Stimulated activated CD4-positive, alpha-beta T cell treated with anti-CD3 and anti-CD28 coated beads, Interleukin-1b, Interleukin-23, amount 100 ng/mL, for 4 hours (primary cell): ENCODE data around the gene ZNF433.
"Not testable (repeated sequence)": the region's sequence is repeated elsewhere in the genome, so short reads cannot be mapped to it uniquely, and the experiment has no call there.

Experiments used
- DNase-seq, 2 donors: peaks; one replicate each; pipeline ENCODE4 v3.0.0-alpha.2; 2020; ENCODE audit warnings: low read depth in 2 of 2

The ZNF433 gene

DNA sequence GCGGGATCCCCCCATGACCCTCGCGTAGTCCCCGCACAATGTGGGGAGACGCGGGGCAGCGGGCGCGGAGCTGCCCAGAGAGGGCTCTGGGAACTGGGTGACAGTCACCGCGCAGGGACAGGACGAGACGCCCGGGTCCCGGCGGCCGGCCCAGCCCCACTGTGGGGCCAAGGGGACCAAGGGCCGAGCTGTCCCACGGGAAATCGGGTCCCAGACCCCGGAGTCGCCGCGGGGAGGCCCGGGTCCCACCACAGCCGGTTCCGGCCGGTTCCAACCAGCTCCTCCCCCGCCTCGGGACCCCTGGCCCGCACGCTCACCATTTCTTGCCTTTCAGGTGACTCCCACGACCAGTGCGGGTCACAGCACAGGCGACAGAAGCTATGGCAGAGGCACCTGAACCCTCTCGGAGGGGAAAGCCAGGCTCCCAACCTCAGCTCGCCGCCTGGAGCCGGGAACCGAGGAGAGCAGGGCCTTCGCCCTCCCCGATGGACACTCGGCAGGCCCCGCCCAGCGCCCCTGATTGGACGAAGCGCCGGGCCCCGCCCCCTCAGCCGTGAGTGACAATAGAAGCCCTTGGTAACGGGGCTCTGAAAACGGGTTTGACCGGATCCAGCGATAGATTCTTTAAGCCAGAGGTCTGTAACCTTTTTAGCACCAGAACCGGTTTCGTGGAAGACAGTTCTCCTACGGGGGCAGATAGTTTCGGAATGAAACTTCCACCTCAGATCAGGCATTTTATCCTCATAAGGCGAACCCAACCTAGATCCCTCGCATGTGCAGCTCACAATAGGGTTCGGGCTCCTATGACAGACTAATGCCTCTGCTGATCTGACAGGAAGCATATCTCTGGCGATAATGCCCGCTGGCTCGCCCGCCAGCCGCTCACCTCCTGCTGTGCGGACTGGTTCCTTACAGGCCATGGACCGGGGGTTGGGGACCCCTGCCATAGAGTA lies at the start of gene ZNF433:
TSS of gene ZNF433 (minus strand) at position 460 of the 953 bp plus-strand sequence. CDS start at position 320, 140 bp downstream.
- peak in 1 of 2 donors; percentile 77 for DNase-seq

GRCh38 chr19:12083336-12083735 lies 47.9 kb upstream of the ZNF433 start:
- not testable (repeated sequence) for DNase-seq

DNA sequence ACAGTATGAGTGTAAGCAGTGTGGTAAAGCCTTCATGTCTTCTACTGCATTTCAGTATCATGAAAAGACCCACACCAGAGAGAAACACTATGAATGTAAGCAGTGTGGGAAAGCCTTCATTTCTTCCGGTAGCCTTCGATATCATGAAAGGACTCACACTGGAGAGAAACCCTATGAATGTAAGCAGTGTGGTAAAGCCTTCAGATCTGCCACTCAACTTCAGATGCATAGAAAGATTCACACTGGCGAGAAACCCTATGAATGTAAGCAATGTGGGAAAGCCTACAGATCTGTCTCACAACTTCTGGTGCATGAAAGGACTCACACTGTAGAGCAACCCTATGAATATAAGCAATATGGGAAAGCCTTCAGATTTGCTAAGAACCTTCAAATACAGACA lies 41.9 kb upstream of the ZNF433 start:
- DNase-seq: no peak

DNA sequence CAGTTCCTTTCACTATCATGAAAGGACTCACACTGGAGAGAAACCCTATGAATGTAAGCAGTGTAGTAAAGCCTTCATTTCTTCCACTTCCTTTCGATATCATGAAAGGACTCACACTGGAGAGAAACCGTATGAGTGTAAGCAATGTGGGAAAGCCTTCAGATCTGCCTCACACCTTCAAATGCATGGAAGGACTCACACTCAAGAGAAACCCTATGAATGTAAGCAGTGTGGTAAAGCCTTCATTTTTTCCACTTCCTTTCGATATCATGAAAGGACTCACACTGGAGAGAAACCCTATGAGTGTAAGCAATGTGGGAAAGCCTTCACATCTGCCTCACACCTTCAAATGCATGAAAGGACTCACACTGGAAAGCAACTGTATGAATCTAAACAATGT lies 40.9 kb upstream of the ZNF433 start:
- DNase-seq: not testable (repeated sequence)

DNA sequence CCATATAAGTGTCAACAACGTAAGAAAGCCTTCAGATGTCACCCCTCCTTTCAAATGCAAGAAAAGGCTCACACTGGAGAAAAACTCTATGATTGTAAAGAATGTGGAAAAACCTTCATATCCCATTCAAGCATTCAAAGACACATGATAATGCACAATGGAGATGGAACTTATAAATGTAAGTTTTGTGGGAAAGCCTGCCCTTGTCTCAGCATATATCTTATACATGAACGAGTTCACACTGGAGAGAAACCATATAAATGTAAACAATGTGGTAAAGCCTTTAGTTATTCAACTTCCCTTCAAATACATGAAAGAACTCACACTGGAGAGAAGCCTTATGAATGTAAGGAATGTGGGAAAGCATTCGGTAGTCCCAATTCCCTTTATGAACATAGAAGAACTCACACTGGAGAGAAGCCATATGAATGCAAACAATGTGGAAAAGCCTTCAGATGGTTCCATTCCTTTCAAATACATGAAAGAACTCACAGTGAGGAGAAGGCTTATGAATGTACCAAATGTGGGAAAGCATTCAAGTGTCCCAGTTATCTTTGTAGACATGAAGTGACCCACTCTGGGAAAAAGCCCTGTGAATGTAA lies 40.2 kb upstream of the ZNF433 start:
- no peak for DNase-seq

DNA sequence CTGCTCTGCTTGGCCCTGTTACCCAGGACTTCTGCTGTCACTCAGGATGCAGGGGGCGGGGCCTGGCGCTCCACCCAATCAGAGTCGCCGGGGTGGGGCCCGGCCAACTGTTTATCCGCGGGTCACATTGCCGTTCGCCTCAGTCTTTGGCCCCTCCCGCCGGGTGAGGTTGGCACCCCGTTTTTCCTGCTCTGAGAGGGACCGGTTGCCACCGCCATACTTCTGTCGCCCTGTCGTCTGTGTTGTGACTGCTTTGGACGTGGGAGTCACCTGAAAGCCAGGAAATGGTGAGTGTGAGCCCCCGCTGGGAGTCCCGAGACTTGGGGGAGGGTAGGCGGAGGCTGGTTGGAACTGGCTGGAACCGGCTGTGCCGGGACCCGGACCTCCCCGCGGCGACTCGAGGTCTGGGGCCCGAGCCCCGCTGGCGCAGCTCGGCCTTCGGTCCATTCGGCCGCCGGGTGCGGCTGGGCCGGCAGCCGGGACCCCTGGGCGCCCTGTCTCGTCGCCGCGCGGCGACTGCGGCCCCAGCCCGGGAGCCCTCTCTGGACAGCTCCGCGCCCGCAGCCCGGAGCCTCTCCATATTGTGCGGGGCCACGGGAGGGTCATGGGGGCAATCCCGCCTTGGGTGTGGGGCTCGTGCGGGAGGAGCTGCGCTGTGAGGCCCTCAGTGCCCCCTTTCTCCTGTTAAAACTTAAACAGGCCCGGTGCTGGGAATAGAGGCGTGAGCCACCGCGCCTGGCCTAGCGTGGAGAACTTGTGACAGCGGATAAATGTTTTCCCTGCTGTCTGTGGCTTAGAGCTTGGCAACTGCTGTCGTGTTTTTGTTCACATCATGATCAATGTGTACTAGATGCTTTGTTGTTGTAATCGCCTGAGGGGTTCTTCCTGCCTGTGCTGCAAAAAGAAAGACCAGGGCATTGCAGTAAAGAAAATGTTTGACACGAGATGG lies 29.4 kb upstream of the ZNF433 start, which contains the start of gene ZNF844:
TSS of gene ZNF844 (plus strand) at position 142 of the 949 bp plus-strand sequence. CDS start at position 285, 143 bp downstream.
- DNase-seq: peak; percentile 42 to 69

DNA sequence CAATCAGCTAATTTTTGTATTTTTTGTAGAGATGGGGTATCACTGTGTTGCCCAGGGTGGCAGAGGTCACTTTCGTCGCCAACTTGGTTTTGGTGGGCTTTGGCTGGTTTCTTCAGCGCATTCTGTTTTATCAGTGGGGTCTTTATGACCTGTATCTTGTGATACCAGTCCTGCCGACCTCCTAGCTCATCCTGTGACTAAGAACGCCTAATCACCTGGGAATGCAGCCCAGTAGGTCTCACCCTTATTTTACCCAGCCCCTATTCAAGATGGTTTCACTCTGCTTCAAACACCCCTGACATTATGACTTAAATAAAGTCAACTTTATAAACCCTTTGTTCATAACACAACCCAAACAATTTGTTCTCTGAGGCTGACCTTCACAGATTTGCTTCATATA lies 20.3 kb upstream of the ZNF433 start:
- no peak for DNase-seq

- DNase-seq: peak in 1 of 2 donors; percentile 34
Observed at GRCh38 chr19:12052497-12053169, 17.2 kb upstream of the ZNF433 start, which contains the start of gene ZNF878. Gene ZNF878, minus strand, starts transcription at chr19:12052961. Its CDS starts 160 bp downstream, at chr19:12052801.

- no peak for DNase-seq
Observed at GRCh38 chr19:12052091-12052496, 16.6 kb upstream of the ZNF433 start.

DNA sequence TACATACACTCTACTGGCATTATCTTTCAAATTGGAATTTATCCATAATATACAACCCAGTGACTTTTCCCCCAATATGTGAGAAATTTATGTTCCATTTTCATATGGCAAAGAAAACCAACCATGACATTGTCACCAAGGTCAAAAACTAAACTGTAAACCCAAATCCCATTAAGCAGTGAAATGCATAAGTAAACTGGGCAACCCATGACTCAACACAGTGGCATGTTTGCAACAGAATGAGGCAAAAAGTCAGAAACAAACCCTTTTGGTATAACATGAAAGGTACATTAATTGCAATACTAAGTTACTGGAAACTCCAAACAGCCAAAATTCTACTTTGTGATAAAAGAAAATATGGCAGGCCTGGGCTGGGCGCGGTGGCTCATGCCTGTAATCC lies 12.4 kb upstream of the ZNF433 start:
- no peak for DNase-seq

DNA sequence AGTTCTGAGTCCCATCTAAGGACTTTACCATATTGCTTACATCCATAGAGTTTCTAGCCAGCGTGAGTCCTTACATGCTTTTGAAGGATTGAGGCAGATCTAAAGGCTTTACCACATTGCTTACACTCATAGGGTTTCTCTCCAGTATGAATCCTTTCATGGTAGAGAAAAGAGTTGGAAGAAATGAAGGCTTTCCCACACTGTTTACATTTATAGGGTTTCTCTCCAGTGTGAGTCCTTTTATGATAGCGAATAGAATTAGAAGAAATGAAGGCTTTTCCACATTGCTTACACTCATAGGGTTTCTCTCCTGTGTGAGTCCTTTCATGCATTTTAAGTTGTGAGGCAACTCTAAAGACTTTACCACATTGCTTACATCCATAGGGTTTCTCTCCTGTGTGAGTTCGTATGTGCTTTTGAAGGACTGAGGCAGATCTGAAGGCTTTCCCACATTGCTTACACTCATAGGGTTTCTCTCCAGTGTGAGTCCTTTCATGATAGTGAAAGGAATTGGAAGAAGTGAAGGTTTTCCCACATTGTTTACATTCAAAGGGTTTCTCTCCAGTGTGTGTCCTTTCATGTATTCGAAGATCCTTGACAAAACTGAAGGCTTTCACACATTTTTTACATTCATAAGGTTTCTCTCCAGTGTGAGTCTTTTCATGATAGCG lies 8.4 kb upstream of the ZNF433 start:
- DNase-seq: no peak

GRCh38 chr19:12042893-12043292 lies 7.4 kb upstream of the ZNF433 start:
- no peak for DNase-seq

- DNase-seq: no peak
Observed at GRCh38 chr19:12034620-12035019, 859 bp downstream of the ZNF433 start.

DNA sequence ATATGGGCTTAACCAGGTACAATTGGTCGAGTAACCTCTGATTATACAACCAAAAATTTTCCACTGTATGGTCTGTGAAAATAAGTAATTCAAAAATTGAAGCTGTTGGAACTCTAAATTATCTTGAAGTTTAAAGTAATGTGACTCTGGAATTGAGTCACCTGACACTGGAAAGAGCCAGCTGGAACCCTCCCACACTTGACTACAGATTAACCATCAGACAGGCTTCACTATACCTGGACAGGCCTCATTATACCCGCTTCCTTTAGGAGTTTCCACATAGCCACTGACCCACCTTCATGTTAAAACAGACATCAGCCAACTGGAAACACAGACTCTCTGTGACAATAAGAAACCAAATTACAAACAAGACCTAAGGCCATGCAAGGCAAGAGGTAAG lies 1.3 kb downstream of the ZNF433 start:
- no peak for DNase-seq

GRCh38 chr19:12015753-12016116 lies 19.7 kb downstream of the ZNF433 start:
- no peak for DNase-seq

DNA sequence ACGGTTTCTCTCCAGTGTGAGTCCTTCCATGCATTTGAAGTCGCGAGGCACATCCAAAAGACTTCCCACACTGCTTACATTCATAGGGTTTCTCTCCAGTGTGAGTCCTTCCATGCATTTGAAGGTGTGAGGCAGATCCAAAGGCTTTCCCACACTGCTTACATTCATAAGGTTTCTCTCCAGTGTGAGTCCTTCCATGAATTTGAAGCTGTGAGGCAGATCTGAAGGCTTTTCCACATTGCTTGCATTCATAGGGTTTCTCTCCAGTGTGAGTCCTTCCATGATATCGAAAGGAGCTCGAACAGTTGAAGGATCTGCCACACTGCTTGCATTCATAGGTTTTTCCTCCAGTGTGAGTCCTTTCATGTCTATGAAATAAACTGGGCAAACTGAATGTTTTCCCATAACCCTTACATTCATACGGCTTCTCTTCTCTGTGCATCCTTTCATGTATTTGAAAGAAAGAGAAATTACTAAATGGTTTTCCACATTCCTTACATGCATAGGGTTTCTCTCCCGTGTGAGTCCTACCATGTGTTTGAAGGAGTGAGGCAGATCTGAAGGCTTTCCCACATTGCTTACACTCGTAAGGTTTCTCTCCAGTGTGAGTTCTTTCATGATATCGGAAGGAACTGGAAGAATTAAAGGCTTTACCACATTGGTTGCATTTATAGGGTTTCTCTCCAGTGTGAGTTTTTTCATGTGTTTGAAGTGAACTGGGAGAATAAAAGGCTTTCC lies 20.3 kb downstream of the ZNF433 start:
- DNase-seq: no peak

DNA sequence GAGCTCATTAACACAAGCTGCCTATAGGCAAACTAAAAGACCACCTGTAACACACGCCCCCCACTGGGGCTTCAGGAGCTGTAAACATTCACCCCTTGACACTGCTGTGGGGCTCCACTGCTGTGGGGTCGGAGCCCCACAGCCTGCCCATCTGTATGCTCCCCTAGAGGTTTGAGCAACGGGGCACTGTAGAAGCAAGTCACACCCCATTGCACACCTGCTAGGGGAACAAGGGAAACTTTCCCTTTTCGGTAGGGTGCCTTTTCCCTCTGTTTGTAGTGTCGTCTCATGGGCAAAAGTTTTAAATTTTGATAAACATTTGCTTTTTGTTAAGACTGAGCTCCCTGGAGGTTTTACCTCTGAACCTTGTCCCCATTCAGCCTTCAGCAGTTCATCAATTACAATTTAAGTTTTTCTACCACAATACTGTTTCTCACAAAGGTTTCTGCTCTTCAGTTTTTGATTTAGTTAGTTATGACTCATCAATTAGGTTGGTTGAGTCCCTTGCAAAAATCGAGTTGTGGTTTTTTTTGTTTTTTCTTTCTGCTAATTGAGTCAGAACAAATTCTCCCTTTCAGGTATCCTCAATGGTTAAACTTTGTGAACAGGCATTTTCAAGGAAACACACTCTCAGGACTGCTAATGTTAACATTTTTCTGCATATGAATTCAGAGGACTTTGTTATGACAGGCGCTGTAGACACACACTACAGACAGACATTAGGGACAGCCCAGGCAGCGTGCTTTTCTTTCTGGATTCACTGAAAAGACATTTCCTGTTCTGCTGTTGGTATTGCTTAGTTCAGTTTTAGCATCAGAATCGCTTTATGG lies 35.1 kb downstream of the ZNF433 start:
- DNase-seq: no peak

DNA sequence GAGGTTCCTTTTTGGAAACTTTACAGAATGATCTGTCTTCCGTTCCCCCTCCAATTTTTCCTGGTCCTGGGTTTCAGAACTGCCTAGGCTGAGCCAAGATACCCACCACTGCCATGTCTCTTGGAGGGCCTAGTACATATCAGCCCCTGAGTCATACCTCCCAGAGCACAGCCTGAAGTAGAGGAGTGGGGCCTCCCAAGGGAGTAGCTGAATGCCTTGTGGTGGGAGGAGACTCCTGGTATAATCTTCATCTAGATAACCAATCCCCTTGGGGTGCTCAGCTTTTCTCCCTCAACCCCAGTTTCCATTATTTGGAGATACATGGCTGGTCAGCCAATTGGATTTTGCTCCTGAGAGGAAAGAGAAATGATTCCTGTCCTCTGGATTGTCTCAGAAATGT lies 40.3 kb downstream of the ZNF433 start:
- DNase-seq: no peak

DNA sequence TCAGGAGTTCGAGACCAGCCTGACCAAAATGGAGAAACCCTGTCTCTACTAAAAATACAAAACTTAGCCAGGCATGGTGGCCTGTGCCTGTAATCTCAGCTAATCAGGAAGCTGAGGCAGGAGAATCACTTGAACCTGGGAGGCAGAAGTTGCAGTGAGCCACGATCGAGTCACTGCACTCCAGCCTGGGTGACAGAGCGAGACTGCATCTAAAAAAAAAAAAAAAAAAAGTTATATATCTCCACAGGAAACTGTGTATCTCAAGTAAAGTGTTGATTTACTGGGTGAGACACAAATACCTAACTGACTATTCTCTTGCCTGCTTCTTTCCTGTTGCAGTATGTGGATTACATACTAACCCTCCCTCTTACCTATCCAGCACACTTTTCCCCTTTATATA lies 43.6 kb downstream of the ZNF433 start:
- not testable (repeated sequence) for DNase-seq
